Lower leg skin (tissue), 3 donors: Measurements from ENCODE around the gene USP49.

Source experiments
- POLR2A ChIP-seq, 2 donors: fragments of 450-650 bp; IDR thresholded peaks; one replicate each; pipeline ENCODE4 v1.6.1; 2016 to 2017; ENCODE audit warnings: antibody characterized with exemption in 2 of 2, mild to moderate bottlenecking in 1 of 2, moderate library complexity in 1 of 2
- TF ChIP-seq, protein P1 (sequence below), 3 donors: fragments of 450-650 bp; IDR thresholded peaks; one replicate each; pipeline ENCODE4 v1.5.1; 2016; ENCODE audit warnings: antibody characterized with exemption in 3 of 3, mild to moderate bottlenecking in 3 of 3, moderate library complexity in 2 of 3

DNA sequence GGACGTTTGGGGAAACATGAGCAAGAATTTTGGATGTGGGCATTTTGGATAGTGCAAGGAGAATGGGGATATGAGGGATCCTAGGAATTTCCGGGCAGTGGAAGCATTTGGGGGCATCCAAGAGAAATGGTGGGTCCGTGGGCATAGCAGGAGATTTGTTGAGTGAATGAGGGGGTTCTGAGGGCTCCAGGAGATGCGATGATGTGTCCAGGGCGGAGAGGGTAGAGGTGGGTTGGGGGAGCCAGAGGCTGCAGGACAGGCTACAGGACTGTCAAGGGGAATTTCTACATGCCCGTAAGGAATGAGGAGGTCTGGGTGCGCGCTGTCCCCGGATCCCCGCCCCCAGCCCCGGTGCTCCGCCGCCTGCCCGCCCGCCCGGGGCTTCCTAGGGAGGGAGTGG is 115.8 kb downstream of the USP49 start:
- TF ChIP-seq, protein P1, sequence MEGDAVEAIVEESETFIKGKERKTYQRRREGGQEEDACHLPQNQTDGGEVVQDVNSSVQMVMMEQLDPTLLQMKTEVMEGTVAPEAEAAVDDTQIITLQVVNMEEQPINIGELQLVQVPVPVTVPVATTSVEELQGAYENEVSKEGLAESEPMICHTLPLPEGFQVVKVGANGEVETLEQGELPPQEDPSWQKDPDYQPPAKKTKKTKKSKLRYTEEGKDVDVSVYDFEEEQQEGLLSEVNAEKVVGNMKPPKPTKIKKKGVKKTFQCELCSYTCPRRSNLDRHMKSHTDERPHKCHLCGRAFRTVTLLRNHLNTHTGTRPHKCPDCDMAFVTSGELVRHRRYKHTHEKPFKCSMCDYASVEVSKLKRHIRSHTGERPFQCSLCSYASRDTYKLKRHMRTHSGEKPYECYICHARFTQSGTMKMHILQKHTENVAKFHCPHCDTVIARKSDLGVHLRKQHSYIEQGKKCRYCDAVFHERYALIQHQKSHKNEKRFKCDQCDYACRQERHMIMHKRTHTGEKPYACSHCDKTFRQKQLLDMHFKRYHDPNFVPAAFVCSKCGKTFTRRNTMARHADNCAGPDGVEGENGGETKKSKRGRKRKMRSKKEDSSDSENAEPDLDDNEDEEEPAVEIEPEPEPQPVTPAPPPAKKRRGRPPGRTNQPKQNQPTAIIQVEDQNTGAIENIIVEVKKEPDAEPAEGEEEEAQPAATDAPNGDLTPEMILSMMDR (IDR thresholded peaks at IDR 0.05): no peak
- no peak for TF ChIP-seq POLR2A (IDR thresholded peaks at IDR 0.05)
